Tibial artery (tissue), 4 donors: ENCODE data around the gene GRAP.

Experiments
- DNase-seq, 2 donors: peaks; one replicate each; pipeline ENCODE4 v3.0.0-alpha.2; 2019
- H3K27ac ChIP-seq, 2 donors: fragments of 200-600 bp; sonication (generic) in 1 of 2; 1 replicate in 1 of 2; 2 replicates in 1 of 2; pipeline ENCODE4 v1.5.1; 2018 to 2019; ENCODE audit warnings: mild to moderate bottlenecking in 1 of 2
- H3K27me3 ChIP-seq, 2 donors: fragments of 200-600 bp; sonication (generic) in 1 of 2; one replicate each; pipeline versions ENCODE4 v1.5.1 to v1.6.0; 2016 to 2019
- H3K36me3 ChIP-seq, 3 donors: fragments of 200-600 bp; sonication (generic) in 2 of 3; one replicate each; pipeline ENCODE4 v1.5.1; 2016 to 2019; ENCODE audit warnings: mild to moderate bottlenecking in 2 of 3
- H3K4me1 ChIP-seq, 4 donors: fragments of 200-600 bp; sonication (generic) in 2 of 4; 1 replicate in 3 of 4; 2 replicates in 1 of 4; pipeline ENCODE4 v1.5.1; 2016 to 2019
- H3K4me3 ChIP-seq, 2 donors: fragments of 200-600 bp; sonication (generic) in 1 of 2; 1 replicate in 1 of 2; 2 replicates in 1 of 2; pipeline ENCODE4 v1.5.1; 2018 to 2019; ENCODE audit warnings: mild to moderate bottlenecking in 2 of 2
- H3K9me3 ChIP-seq, 3 donors: fragments of 200-600 bp; sonication (generic) in 1 of 3; one replicate each; pipeline ENCODE4 v1.5.1; 2016 to 2019
- CTCF ChIP-seq, 2 experiments: fragments of 200-600 bp in 1 of 2; fragments of 450-650 bp in 1 of 2; IDR thresholded peaks; one replicate each; pipeline ENCODE4 v1.5.1; 2017 to 2019; ENCODE audit warnings: antibody characterized with exemption in 2 of 2, mild to moderate bottlenecking in 1 of 2, moderate library complexity in 1 of 2
- intact Hi-C: fragments of 100-400 bp; cut with DNase I; formaldehyde crosslinking; loops from one replicate; pipeline ENCODE4 v1.15.0; 2023; ENCODE audit warnings: low total_unique reads

The GRAP gene

GRCh38 chr17:18976201-18976600 is 70.6 kb downstream of the GRAP start:
- no peak for DNase-seq
- no peak overlapping the region for H3K27ac ChIP-seq
- no peaks in the 10 kb centered on the region for H3K9me3 ChIP-seq
- no peak overlapping the region for H3K4me3 ChIP-seq
- no peak for TF ChIP-seq CTCF (IDR thresholded peaks at IDR 0.05)
- intact Hi-C loops = no loop called here
- H3K4me1 ChIP-seq = no peaks in the 10 kb centered on the region
- peaks cover 15 to 54% (median 24%) of the 10 kb centered on the region in 3 donors for H3K36me3 ChIP-seq
- H3K27me3 ChIP-seq = no peaks in the 10 kb centered on the region

- H3K4me1 ChIP-seq = no peaks in the 10 kb centered on the region
- no peaks in the 10 kb centered on the region for H3K9me3 ChIP-seq
- intact Hi-C loops = no loop called here
- no peak overlapping the region for H3K27ac ChIP-seq
- no peaks in the 10 kb centered on the region for H3K27me3 ChIP-seq
- no peak for DNase-seq
- peaks cover 15 to 59% (median 28%) of the 10 kb centered on the region in 3 donors for H3K36me3 ChIP-seq
- no peak overlapping the region for H3K4me3 ChIP-seq
- no peak for TF ChIP-seq CTCF (IDR thresholded peaks at IDR 0.05)
These were observed 71.2 kb downstream of the GRAP start for GRCh38 chr17:18975597-18975996.

- no peak for DNase-seq
- H3K27me3 ChIP-seq = no peaks in the 10 kb centered on the region
- H3K4me3 ChIP-seq = no peak overlapping the region
- intact Hi-C loops = no loop called here
- no peak for TF ChIP-seq CTCF (IDR thresholded peaks at IDR 0.05)
- no peaks in the 10 kb centered on the region for H3K4me1 ChIP-seq
- H3K9me3 ChIP-seq = no peaks in the 10 kb centered on the region
- H3K27ac ChIP-seq = no peak overlapping the region
- H3K36me3 ChIP-seq = peaks cover 15 to 57% (median 28%) of the 10 kb centered on the region in 3 donors
These were observed 72.2 kb downstream of the GRAP start for GRCh38 chr17:18974407-18975149.

- Histone ChIP-seq H3K4me3 (no peak overlapping the region), H3K36me3 (peaks cover 0 to 30% (median 13%) of the 10 kb centered on the region in 3 donors), H3K27ac (no peak overlapping the region), H3K9me3 (no peaks in the 10 kb centered on the region), H3K4me1 (peaks cover 0 to 11% (median 5%) of the 10 kb centered on the region in 4 donors), H3K27me3 (no peaks in the 10 kb centered on the region)
- no peak for TF ChIP-seq CTCF (IDR thresholded peaks at IDR 0.05)
- intact Hi-C loops = no loop called here
- no peak for DNase-seq
These were observed 75.0 kb downstream of the GRAP start for GRCh38 chr17:18971801-18972200.
